ENCODE measurements around the gene PLD6.
"Not testable (repeated sequence)": the region's sequence is repeated elsewhere in the genome, so short reads cannot be mapped to it uniquely, and the experiment has no call there.

The PLD6 gene

GRCh38 chr17:17206124-17206912 lies at the start of gene PLD6:
Gene PLD6, minus strand, starts transcription at chr17:17206333. Its CDS starts 47 bp downstream, at chr17:17206286.
- peak; percentile 23 for DNase-seq

GRCh38 chr17:17255689-17256088 lies 49.6 kb upstream of the PLD6 start:
- DNase-seq: not testable (repeated sequence)

GRCh38 chr17:17254036-17254435 lies 47.9 kb upstream of the PLD6 start:
- DNase-seq: no peak

GRCh38 chr17:17253406-17253805 lies 47.3 kb upstream of the PLD6 start:
- DNase-seq: no peak

GRCh38 chr17:17252149-17252661 lies 46.1 kb upstream of the PLD6 start:
- DNase-seq: no peak

- DNase-seq: no peak
These were observed 40.7 kb upstream of the PLD6 start for GRCh38 chr17:17246879-17247278.

- DNase-seq: no peak
These were observed 37.0 kb upstream of the PLD6 start for GRCh38 chr17:17243163-17243562.

- DNase-seq: no peak
These were observed 36.1 kb upstream of the PLD6 start for GRCh38 chr17:17242246-17242645.

- no peak for DNase-seq
These were observed 35.5 kb upstream of the PLD6 start for GRCh38 chr17:17241656-17242055.

- DNase-seq: no peak
These were observed 33.7 kb upstream of the PLD6 start for GRCh38 chr17:17239832-17240231.

GRCh38 chr17:17237026-17237799 lies 31.1 kb upstream of the PLD6 start, which contains the start of gene FLCN:
Gene FLCN, minus strand, starts transcription at chr17:17237168. Its CDS starts 9,031 bp downstream, at chr17:17228137.
- DNase-seq: peak; percentile 91

- peak; percentile 50 for DNase-seq
These were observed 30.3 kb upstream of the PLD6 start for GRCh38 chr17:17236295-17237025.

- DNase-seq: no peak
These were observed 29.4 kb upstream of the PLD6 start for GRCh38 chr17:17235212-17236174.

- DNase-seq: no peak
These were observed 26.1 kb upstream of the PLD6 start for GRCh38 chr17:17232303-17232621.

GRCh38 chr17:17231621-17232302 lies 25.6 kb upstream of the PLD6 start:
- DNase-seq: no peak

GRCh38 chr17:17229416-17230384 lies 23.6 kb upstream of the PLD6 start:
- no peak for DNase-seq

- DNase-seq: no peak
These were observed 22.6 kb upstream of the PLD6 start for GRCh38 chr17:17228521-17229279.

- no peak for DNase-seq
These were observed 21.7 kb upstream of the PLD6 start for GRCh38 chr17:17227608-17228520.
